DMS114 treated with DMSO at 0.1 percent for 48 hours (cell line): ENCODE results near the gene CCDC174.

Source experiments
- DNase-seq: peaks from one replicate; lab custom pipeline; 2025; ENCODE audit not compliant: unreplicated experiment; lab: John Stamatoyannopoulos, UW

The CCDC174 gene

GRCh38 chr3:14700891-14701290 is 49.3 kb downstream of the CCDC174 start:
- DNase-seq = no peak

GRCh38 chr3:14701676-14702075 is 50.1 kb downstream of the CCDC174 start:
- DNase-seq = no peak

GRCh38 chr3:14703128-14703750 is 51.7 kb downstream of the CCDC174 start:
- DNase-seq = no peak

- no peak for DNase-seq
These were observed 52.2 kb downstream of the CCDC174 start for GRCh38 chr3:14703791-14704190.

- DNase-seq = no peak
These were observed 54.5 kb downstream of the CCDC174 start for GRCh38 chr3:14706096-14706495.

- DNase-seq = no peak
These were observed 65.0 kb downstream of the CCDC174 start for GRCh38 chr3:14716591-14716990.

GRCh38 chr3:14717307-14717706 is 65.7 kb downstream of the CCDC174 start:
- no peak for DNase-seq

- no peak for DNase-seq
These were observed 67.0 kb downstream of the CCDC174 start for GRCh38 chr3:14718539-14718938.

GRCh38 chr3:14719006-14719405 is 67.4 kb downstream of the CCDC174 start:
- no peak for DNase-seq

- no peak for DNase-seq
These were observed 69.7 kb downstream of the CCDC174 start for GRCh38 chr3:14721126-14721864.
